Adrenal gland (tissue), 5 donors: ENCODE results near the gene LIPC.

ENCODE experiments used
- POLR2A ChIP-seq, 2 donors: fragments of 450-650 bp; IDR thresholded peaks; one replicate each; pipeline ENCODE4 v1.6.1; 2017; ENCODE audit warnings: antibody characterized with exemption in 2 of 2, mild to moderate bottlenecking in 2 of 2, moderate library complexity in 1 of 2
- TF ChIP-seq, protein P1 (sequence below), 6 experiments: fragments of 450-650 bp in 4 of 6; fragments of 200-600 bp in 2 of 6; sonication (generic) in 1 of 6; IDR thresholded peaks; 1 replicate in 5 of 6; 2 replicates in 1 of 6; pipeline versions ENCODE4 v1.5.1 to v1.8.0; 2016 to 2021; ENCODE audit warnings: antibody characterized with exemption in 6 of 6, mild to moderate bottlenecking in 2 of 6, moderate library complexity in 1 of 6
- donor health status: DM: no; HTN: no; CAD: no.

DNA sequence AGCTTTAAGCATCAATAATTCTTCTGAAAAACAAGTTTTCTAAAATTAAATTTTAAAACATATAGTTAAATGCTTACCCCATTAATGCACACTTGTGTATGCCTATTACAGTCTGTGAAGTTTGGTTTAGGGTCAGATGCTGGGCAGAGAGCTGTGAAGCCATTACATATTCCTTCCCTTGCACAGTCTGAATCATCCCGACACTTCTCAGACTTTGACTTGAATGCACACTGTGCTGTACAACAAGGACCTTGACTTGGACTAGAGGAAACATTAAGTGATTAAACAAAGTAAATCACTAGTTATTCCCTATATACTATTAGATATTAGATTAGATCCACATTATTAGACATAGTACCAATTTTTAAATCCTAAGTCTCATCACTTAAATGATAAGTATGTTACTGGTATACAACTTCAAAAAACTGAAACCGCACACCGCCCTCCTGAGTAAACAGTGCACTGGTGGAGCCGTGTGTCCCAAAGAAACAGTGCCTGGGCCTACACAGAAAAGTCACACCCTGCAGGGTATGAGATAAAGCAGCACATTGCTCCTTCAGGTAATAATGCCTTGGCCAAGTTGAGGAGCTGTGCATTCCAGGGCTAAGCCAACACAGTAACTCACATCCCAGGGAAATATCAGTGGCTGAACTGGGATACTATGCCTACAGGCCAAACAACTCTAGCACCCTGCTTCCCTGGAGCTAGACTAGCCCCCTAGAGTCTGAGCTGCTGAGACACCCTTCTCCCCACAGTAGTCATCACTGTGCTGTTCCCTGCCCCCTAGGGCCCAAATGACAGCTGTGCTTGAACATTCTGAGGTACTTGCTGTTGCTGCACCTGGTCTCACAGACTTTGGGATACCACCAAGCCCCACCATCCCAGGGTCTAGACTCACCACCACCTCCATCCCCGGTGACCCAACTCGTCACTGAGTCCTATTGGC is 180.2 kb downstream of the LIPC start:
- no peak for TF ChIP-seq POLR2A (IDR thresholded peaks at IDR 0.05)
- TF ChIP-seq, protein P1, sequence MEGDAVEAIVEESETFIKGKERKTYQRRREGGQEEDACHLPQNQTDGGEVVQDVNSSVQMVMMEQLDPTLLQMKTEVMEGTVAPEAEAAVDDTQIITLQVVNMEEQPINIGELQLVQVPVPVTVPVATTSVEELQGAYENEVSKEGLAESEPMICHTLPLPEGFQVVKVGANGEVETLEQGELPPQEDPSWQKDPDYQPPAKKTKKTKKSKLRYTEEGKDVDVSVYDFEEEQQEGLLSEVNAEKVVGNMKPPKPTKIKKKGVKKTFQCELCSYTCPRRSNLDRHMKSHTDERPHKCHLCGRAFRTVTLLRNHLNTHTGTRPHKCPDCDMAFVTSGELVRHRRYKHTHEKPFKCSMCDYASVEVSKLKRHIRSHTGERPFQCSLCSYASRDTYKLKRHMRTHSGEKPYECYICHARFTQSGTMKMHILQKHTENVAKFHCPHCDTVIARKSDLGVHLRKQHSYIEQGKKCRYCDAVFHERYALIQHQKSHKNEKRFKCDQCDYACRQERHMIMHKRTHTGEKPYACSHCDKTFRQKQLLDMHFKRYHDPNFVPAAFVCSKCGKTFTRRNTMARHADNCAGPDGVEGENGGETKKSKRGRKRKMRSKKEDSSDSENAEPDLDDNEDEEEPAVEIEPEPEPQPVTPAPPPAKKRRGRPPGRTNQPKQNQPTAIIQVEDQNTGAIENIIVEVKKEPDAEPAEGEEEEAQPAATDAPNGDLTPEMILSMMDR (IDR thresholded peaks at IDR 0.05) = no peak
